ENCODE results near the gene AGAP1.

DNA sequence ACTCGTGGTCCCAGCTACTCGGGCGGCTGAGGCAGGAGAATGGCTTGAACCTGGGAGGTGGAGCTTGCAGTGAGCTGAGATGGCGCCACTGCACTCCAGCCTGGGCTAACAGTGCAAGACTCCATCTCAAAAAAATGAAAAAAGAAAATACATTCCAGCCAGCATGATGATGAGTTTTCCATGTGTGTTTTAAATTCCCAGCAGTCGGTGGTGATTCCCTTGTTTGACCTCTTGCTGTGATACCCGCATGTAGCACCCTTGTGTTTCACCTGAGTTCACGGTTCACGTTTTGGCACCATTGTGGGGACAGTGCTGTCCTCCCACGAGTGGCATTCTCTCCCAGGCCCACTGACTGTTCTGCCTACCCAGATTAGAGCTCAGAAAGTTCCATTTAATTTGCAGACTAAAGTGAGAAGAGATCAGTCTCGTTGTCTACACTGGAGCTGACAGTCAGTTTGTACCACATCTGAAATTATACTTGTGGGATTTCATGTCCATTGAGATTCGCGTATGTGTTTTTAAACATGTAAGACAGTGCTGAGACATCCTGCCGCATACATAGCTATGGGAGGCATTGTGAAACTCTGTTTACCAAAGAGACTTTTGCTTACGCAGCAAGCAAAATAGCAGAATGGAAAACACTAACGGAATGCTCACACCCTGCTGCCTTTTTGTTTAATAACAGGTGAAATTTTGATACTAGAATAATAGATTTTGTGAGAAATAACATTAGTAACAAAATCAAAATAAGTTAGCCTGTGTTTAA, 517.3 kb downstream of the AGAP1 start:
- no peak for TF ChIP-seq CTCF (IDR thresholded peaks at IDR 0.05)
- TF ChIP-seq EP300 (IDR thresholded peaks at IDR 0.05) = no peak
- no peak for TF ChIP-seq POLR2A (IDR thresholded peaks at IDR 0.05)
